DND-41 (cell line): ENCODE data around the gene TCF7L2.

Source experiments
- EZH2 ChIP-seq: IDR thresholded peaks from 3 replicates; pipeline ENCODE4 v1.6.1; 2012; ENCODE audit warnings: borderline replicate concordance, low read depth, mild to moderate bottlenecking, moderate library complexity, low read length, inconsistent platforms; ENCODE audit not compliant: severe bottlenecking
- TF ChIP-seq, protein P1 (sequence below): IDR thresholded peaks from 2 replicates; pipeline ENCODE4 v1.5.1; 2012; ENCODE audit warnings: borderline replicate concordance, low read length, moderate library complexity, mild to moderate bottlenecking; ENCODE audit not compliant: poor library complexity, severe bottlenecking; ENCODE audit errors: extremely low read depth

DNA sequence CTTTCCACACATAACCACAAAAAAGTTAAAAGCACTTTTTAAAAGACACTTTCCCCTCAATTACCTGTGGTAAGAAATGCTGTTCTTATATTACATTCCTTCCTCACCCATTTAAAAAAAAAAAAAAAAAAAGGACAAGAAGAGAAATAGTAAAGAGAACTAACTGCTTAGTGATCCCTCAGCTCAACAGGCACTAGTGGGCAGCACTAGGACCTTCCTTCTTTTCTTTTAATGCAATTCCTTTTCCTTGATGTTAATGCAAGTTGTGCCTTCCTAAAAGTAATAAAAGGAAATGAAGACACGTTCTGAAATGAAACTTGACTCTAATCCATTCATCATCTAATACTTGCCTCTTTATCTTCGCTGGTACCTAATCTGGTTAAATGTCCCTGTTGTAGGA, 189.7 kb downstream of the TCF7L2 start:
- TF ChIP-seq, protein P1, sequence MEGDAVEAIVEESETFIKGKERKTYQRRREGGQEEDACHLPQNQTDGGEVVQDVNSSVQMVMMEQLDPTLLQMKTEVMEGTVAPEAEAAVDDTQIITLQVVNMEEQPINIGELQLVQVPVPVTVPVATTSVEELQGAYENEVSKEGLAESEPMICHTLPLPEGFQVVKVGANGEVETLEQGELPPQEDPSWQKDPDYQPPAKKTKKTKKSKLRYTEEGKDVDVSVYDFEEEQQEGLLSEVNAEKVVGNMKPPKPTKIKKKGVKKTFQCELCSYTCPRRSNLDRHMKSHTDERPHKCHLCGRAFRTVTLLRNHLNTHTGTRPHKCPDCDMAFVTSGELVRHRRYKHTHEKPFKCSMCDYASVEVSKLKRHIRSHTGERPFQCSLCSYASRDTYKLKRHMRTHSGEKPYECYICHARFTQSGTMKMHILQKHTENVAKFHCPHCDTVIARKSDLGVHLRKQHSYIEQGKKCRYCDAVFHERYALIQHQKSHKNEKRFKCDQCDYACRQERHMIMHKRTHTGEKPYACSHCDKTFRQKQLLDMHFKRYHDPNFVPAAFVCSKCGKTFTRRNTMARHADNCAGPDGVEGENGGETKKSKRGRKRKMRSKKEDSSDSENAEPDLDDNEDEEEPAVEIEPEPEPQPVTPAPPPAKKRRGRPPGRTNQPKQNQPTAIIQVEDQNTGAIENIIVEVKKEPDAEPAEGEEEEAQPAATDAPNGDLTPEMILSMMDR, result peak; percentile 24
- no peak for TF ChIP-seq EZH2
